Fibroblast of lung (primary cell): ENCODE data around the gene NR3C2. TPM values are rescaled to one million over a fixed set of nuclear protein-coding genes. Genes with fewer than 3 reads are reported as not detected.
A peak's percentile ranks its signal among the peaks of the same experiment; 100 is the strongest.

Source experiments
- DNase-seq, 2 donors: peaks; one replicate each; pipeline versions ENCODE4 v3.0.0 to v3.0.0-alpha.2; 2010; ENCODE audit warnings: low read depth in 2 of 2
- H2AFZ ChIP-seq: 2 replicates; pipeline ENCODE4 v1.5.1; 2012; ENCODE audit warnings: low read length, control low read depth, inconsistent platforms
- H3K27ac ChIP-seq: 2 replicates; pipeline ENCODE4 v1.5.1; 2011; ENCODE audit warnings: low read length, control low read depth; ENCODE audit not compliant: insufficient read depth
- H3K27me3 ChIP-seq: 2 replicates; pipeline ENCODE4 v1.5.1; 2011; ENCODE audit warnings: mild to moderate bottlenecking, low read length; ENCODE audit not compliant: control insufficient read depth, insufficient read depth
- H3K36me3 ChIP-seq: 2 replicates; pipeline ENCODE4 v1.5.1; 2011; ENCODE audit warnings: low read length; ENCODE audit not compliant: control insufficient read depth, insufficient read depth
- H3K4me1 ChIP-seq: 2 replicates; pipeline ENCODE4 v1.5.1; 2011; ENCODE audit warnings: low read length; ENCODE audit not compliant: control insufficient read depth, insufficient read depth; ENCODE audit errors: extremely low read depth
- H3K4me2 ChIP-seq: 2 replicates; pipeline ENCODE4 v1.5.1; 2011; ENCODE audit warnings: low read length, control low read depth; ENCODE audit not compliant: insufficient read depth; ENCODE audit errors: extremely low read depth
- H3K4me3 ChIP-seq, 4 experiments: fragments of 200-600 bp in 1 of 4; sonication (generic) in 1 of 4; replicated peaks in 1 of 4; 2 replicates each; pipeline ENCODE4 v1.5.1; 2011 to 2016; ENCODE audit warnings: low read length in 4 of 4, low read depth in 3 of 4, mild to moderate bottlenecking in 3 of 4, control low read depth in 2 of 4, inconsistent platforms in 1 of 4, mixed read lengths in 1 of 4; ENCODE audit not compliant: insufficient read depth in 1 of 4; ENCODE audit errors: control extremely low read depth in 1 of 4
- H3K79me2 ChIP-seq: 2 replicates; pipeline ENCODE4 v1.5.1; 2012; ENCODE audit warnings: mild to moderate bottlenecking, low read length, inconsistent platforms; ENCODE audit not compliant: control insufficient read depth, insufficient read depth
- H3K9ac ChIP-seq: 2 replicates; pipeline ENCODE4 v1.5.1; 2011; ENCODE audit warnings: mild to moderate bottlenecking, low read length, control low read depth; ENCODE audit not compliant: insufficient read depth
- H3K9me3 ChIP-seq: 2 replicates; pipeline ENCODE4 v1.5.1; 2012; ENCODE audit warnings: low read depth, low read length; ENCODE audit not compliant: control insufficient read depth, insufficient read depth
- H4K20me1 ChIP-seq: 2 replicates; pipeline ENCODE4 v1.5.1; 2011; ENCODE audit warnings: low read length; ENCODE audit not compliant: control insufficient read depth, insufficient read depth; ENCODE audit errors: extremely low read depth
- EZH2 ChIP-seq: IDR thresholded peaks from 2 replicates; pipeline ENCODE4 v1.5.1; 2012; ENCODE audit warnings: low read length, control low read depth, mild to moderate bottlenecking; ENCODE audit errors: missing control alignments
- polyA plus RNA-seq, 2 donors: library from polyadenylated mRNA; depleted of rRNA in 1 of 2; stranded (reverse) in 1 of 2; unstranded in 1 of 2; fragments of >200 nt; gene quantifications; 2 replicates each; pipeline ENCODE4 v1.2.1, GENCODE V29; 2011 to 2012; ENCODE audit warnings: missing spikeins in 1 of 2
- total RNA-seq: library from RNA; depleted of rRNA; stranded (reverse); fragments of >200 nt; gene quantifications from 2 replicates; pipeline ENCODE4 v1.2.1, GENCODE V29; 2014
- TF ChIP-seq, protein P1 (sequence below), 2 donors: IDR thresholded peaks in 1 of 2; conservative IDR thresholded peaks in 1 of 2; 1 replicate in 1 of 2; 2 replicates in 1 of 2; pipeline ENCODE4 v1.5.1; 2011 to 2012; ENCODE audit warnings: low read length in 2 of 2, control low read depth in 1 of 2, inconsistent platforms in 1 of 2, low read depth in 1 of 2, mild to moderate bottlenecking in 1 of 2

NR3C2 gene
- total and polyA plus RNA-seq, 2 donors (not counting 1 experiment from before 2014, with no cell fraction given), result 1.9 to 7.4 TPM

DNA sequence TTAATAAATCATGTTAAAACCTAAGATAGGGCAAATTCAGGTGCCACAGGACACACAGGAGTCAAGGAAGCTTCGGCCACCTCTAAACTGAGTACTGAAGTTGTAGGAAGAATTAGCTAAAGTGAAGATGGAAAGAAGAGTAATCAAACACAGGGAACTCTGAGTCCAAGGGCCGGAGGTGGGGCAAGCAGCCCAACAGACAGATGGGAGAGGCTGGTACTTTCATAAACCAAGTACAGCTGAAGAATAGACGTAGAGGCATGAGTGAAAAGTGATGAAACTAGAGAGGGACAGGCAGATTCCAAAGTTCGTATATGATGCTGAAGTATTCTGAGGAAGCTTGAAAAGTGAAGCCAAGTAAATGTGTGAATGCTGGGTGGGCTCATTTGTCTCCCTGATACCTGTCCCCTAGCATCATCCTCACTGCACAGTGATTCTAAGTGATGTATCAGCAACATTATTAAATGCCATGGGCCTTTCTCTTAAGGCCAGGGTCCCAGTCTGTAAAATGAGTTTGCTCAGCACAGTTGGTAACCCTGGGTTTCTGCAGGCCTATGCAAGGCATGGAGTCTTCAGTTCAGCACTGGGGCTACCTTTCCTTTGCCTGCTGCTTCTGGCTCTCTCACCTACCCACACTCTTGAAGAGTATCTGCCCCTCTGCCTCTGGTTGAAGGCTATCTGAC lies 203.3 kb downstream of the NR3C2 start:
- H3K4me1 ChIP-seq, result no peaks in the 10 kb centered on the region
- H3K9ac ChIP-seq, result no peak overlapping the region
- H4K20me1 ChIP-seq, result no peaks in the 10 kb centered on the region
- no peak for DNase-seq
- TF ChIP-seq, protein P1, sequence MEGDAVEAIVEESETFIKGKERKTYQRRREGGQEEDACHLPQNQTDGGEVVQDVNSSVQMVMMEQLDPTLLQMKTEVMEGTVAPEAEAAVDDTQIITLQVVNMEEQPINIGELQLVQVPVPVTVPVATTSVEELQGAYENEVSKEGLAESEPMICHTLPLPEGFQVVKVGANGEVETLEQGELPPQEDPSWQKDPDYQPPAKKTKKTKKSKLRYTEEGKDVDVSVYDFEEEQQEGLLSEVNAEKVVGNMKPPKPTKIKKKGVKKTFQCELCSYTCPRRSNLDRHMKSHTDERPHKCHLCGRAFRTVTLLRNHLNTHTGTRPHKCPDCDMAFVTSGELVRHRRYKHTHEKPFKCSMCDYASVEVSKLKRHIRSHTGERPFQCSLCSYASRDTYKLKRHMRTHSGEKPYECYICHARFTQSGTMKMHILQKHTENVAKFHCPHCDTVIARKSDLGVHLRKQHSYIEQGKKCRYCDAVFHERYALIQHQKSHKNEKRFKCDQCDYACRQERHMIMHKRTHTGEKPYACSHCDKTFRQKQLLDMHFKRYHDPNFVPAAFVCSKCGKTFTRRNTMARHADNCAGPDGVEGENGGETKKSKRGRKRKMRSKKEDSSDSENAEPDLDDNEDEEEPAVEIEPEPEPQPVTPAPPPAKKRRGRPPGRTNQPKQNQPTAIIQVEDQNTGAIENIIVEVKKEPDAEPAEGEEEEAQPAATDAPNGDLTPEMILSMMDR (conservative IDR thresholded peaks at IDR 0.05 in 1 of 2, IDR thresholded peaks at IDR 0.05 in 1 of 2; ENCODE audit: low read depth in 1 of 2, low read length in 2 of 2), result no peak
- no peak for TF ChIP-seq EZH2
- H2AFZ ChIP-seq, result no peak overlapping the region
- no peaks in the 10 kb centered on the region for H3K9me3 ChIP-seq
- H3K79me2 ChIP-seq, result no peaks in the 10 kb centered on the region
- no peak overlapping the region for H3K27ac ChIP-seq
- no peaks in the 10 kb centered on the region for H3K27me3 ChIP-seq
- no peak overlapping the region for H3K4me2 ChIP-seq
- no peaks in the 10 kb centered on the region for H3K36me3 ChIP-seq
- H3K4me3 ChIP-seq, result no peak overlapping the region

DNA sequence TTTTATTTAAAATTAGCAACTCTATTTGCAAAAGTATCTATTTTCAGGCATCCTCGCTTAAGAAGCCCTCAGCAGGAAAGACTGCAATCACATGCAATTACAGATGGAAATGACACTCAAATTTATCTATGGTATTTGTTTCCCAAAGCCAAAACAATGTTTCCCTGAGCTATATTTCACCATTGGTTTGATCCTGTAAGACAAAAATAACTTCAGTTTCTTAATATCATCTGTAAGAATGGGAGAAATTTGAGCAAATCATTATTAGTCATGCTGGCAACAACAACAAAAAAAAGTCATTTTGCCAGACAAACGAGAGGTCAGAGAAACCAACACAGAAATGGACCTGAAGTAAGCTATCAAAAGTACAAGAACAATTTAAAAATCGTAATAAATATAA lies 204.1 kb downstream of the NR3C2 start:
- H3K27me3 ChIP-seq, result no peaks in the 10 kb centered on the region
- H3K4me2 ChIP-seq, result no peak overlapping the region
- no peak for TF ChIP-seq EZH2
- TF ChIP-seq, protein P1 (conservative IDR thresholded peaks at IDR 0.05 in 1 of 2, IDR thresholded peaks at IDR 0.05 in 1 of 2; ENCODE audit: low read depth in 1 of 2, low read length in 2 of 2), result no peak
- no peaks in the 10 kb centered on the region for H3K9me3 ChIP-seq
- no peaks in the 10 kb centered on the region for H3K36me3 ChIP-seq
- H3K9ac ChIP-seq, result no peak overlapping the region
- H3K4me3 ChIP-seq, result no peak overlapping the region
- no peak overlapping the region for H2AFZ ChIP-seq
- peak; percentile 7 to 8 for DNase-seq
- H3K4me1 ChIP-seq, result no peaks in the 10 kb centered on the region
- H4K20me1 ChIP-seq, result no peaks in the 10 kb centered on the region
- H3K79me2 ChIP-seq, result no peaks in the 10 kb centered on the region
- no peak overlapping the region for H3K27ac ChIP-seq

DNA sequence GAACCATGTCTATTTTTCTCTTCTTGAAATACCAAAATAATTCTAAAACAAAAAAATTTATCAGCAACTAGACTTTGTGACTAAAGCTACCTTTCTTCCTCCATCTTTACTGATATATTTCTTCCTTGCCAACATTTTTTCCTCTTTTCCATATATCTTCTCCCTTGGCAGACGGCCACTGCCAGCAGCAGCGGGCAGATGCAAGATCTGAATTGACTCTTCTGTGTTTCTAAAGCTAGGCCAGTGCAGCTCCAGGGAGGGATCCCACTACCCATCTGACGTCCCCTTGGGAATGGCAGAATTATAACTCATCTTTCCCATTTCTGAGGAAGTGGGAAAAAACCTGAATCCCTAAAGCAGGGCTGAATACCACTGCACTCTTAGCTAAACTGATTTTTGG lies 206.4 kb downstream of the NR3C2 start:
- Histone ChIP-seq H3K27ac (no peak overlapping the region), H3K4me2 (no peak overlapping the region), H3K4me1 (no peaks in the 10 kb centered on the region), H4K20me1 (no peaks in the 10 kb centered on the region), H3K9ac (no peak overlapping the region), H3K79me2 (no peaks in the 10 kb centered on the region), H3K4me3 (no peak overlapping the region), H3K27me3 (no peaks in the 10 kb centered on the region), H3K9me3 (no peaks in the 10 kb centered on the region), H2AFZ (no peak overlapping the region), H3K36me3 (no peaks in the 10 kb centered on the region)
- no peak for DNase-seq
- TF ChIP-seq EZH2, result no peak
- TF ChIP-seq, protein P1 (conservative IDR thresholded peaks at IDR 0.05 in 1 of 2, IDR thresholded peaks at IDR 0.05 in 1 of 2; ENCODE audit: low read depth in 1 of 2, low read length in 2 of 2), result no peak
